Naive thymus-derived CD4-positive, alpha-beta T cell (primary cell): ENCODE measurements around the gene LPP. TPM values are rescaled to one million over a fixed set of nuclear protein-coding genes. Genes with fewer than 3 reads are reported as not detected.
A peak's percentile ranks its signal among the peaks of the same experiment; 100 is the strongest.
"Not testable (repeated sequence)": the region's sequence is repeated elsewhere in the genome, so short reads cannot be mapped to it uniquely, and the experiment has no call there.

Experiments
- ATAC-seq: fragments of 150-1000 bp; cut with Tn5 transposase; 2 replicates; pipeline ENCODE4 v1.10.0; 2021; ENCODE audit warnings: mild to moderate bottlenecking, moderate library complexity
- CTCF ChIA-PET: fragments of 350-600 bp; sonication (Branson Sonifier 250); formaldehyde crosslinking; loops from one replicate; lab custom pipeline; 2021; ENCODE audit warnings: antibody characterized with exemption; lab: Charles Lee
- POLR2A ChIA-PET: fragments of 350-600 bp; sonication (Branson Sonifier 250); formaldehyde crosslinking; loops from one replicate; lab custom pipeline; 2021; ENCODE audit warnings: antibody characterized with exemption, inconsistent platforms; lab: Charles Lee
- DNase-seq, 9 donors: peaks; one replicate each; pipeline versions ENCODE4 v3.0.0 to v3.0.0-alpha.2; 2020 to 2022; ENCODE audit warnings: mixed read lengths in 1 of 9
- H3K27ac ChIP-seq: one replicate; pipeline ENCODE4 v1.7.0; 2013; ENCODE audit warnings: mild to moderate bottlenecking, low read depth, low read length, moderate library complexity
- H3K27me3 ChIP-seq, 2 donors: one replicate each; pipeline ENCODE4 v1.7.0; 2013; ENCODE audit warnings: low read length in 2 of 2, mild to moderate bottlenecking in 2 of 2, moderate library complexity in 2 of 2; ENCODE audit not compliant: control insufficient read depth in 2 of 2, insufficient read depth in 2 of 2
- H3K36me3 ChIP-seq, 3 experiments: 1 replicate in 2 of 3; 2 replicates in 1 of 3; pipeline ENCODE4 v1.7.0; 2013; ENCODE audit warnings: low read length in 3 of 3, mild to moderate bottlenecking in 3 of 3, moderate library complexity in 1 of 3; ENCODE audit not compliant: insufficient read depth in 3 of 3, control insufficient read depth in 2 of 3
- H3K4me1 ChIP-seq, 2 donors: one replicate each; pipeline ENCODE4 v1.7.0; 2013; ENCODE audit warnings: low read length in 2 of 2, mild to moderate bottlenecking in 2 of 2, moderate library complexity in 1 of 2; ENCODE audit not compliant: control insufficient read depth in 2 of 2, insufficient read depth in 2 of 2
- H3K4me3 ChIP-seq: 2 replicates; pipeline ENCODE4 v1.7.0; 2013; ENCODE audit warnings: mild to moderate bottlenecking, low read length
- H3K9me3 ChIP-seq, 3 experiments: 1 replicate in 2 of 3; 2 replicates in 1 of 3; pipeline ENCODE4 v1.7.0; 2013; ENCODE audit warnings: low read length in 3 of 3; ENCODE audit not compliant: control insufficient read depth in 2 of 3
- H3K27ac Mint-ChIP-seq, 9 donors: one replicate each; pipeline ENCODE4 v1.8.0; 2020 to 2022; ENCODE audit warnings: mixed read lengths in 9 of 9, mild to moderate bottlenecking in 8 of 9, moderate library complexity in 5 of 9, inconsistent platforms in 2 of 9
- H3K27me3 Mint-ChIP-seq, 5 donors: one replicate each; pipeline ENCODE4 v1.8.0; 2021 to 2022; ENCODE audit warnings: mixed read lengths in 5 of 5, mild to moderate bottlenecking in 1 of 5
- H3K36me3 Mint-ChIP-seq, 5 donors: one replicate each; pipeline ENCODE4 v1.8.0; 2020 to 2022; ENCODE audit warnings: mixed read lengths in 5 of 5, mild to moderate bottlenecking in 3 of 5, inconsistent platforms in 1 of 5
- H3K4me1 Mint-ChIP-seq, 7 donors: one replicate each; pipeline ENCODE4 v1.8.0; 2020 to 2022; ENCODE audit warnings: mixed read lengths in 7 of 7, mild to moderate bottlenecking in 3 of 7, inconsistent platforms in 1 of 7
- H3K4me3 Mint-ChIP-seq, 10 donors: one replicate each; pipeline ENCODE4 v1.8.0; 2020 to 2022; ENCODE audit warnings: mild to moderate bottlenecking in 10 of 10, mixed read lengths in 10 of 10, moderate library complexity in 6 of 10, inconsistent platforms in 2 of 10
- H3K9me3 Mint-ChIP-seq, 11 donors: one replicate each; pipeline ENCODE4 v1.8.0; 2020 to 2022; ENCODE audit warnings: mixed read lengths in 11 of 11, mild to moderate bottlenecking in 4 of 11, inconsistent platforms in 1 of 11, moderate library complexity in 1 of 11
- intact Hi-C, 2 donors: fragments of 100-400 bp; cut with micrococcal nuclease; formaldehyde crosslinking; loops; one replicate each; pipeline ENCODE4 v1.15.1; 2023
- polyA plus RNA-seq, 2 donors: library from polyadenylated mRNA; unstranded; fragments of 300-500 nt; fragmentation: Illumina TruSeq; gene quantifications; one replicate each; pipeline ENCODE4 v1.2.3, GENCODE V29; 2021
- total RNA-seq, 6 experiments: library from RNA in 5 of 6; stranded (reverse) in 5 of 6; gene quantifications; 1 replicate in 5 of 6; 2 replicates in 1 of 6; pipeline ENCODE4 v1.2.3 and lab custom pipeline; 2021 to 2026

LPP gene
- total and polyA plus RNA-seq, 7 experiments from 2014 or later, result 10.3 to 95.2 (median 19.5) TPM

DNA sequence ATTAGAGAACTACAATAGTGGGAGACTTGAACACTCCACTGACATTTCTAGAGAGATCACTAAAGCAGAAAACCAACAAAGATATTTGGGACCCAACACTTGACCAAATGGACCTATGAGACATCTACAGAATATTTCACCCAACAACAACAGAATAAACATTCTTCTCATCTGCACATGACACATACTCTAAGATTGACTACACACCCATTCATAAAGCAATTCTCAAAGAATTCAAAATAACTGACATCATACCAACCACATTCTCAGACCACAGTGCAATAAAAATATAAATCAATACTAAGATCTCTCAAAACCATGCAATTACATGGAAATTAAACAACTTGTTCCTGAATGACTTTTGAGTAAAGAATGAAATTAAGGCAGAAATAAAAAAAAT, 473.7 kb downstream of the LPP start:
- H3K9me3 ChIP-seq, result no peaks in the 10 kb centered on the region
- DNase-seq (no peak), ATAC-seq (no peak)
- no peak overlapping the region for H3K27ac ChIP-seq
- H3K4me1 ChIP-seq, result no peaks in the 10 kb centered on the region
- no peak overlapping the region for H3K4me3 ChIP-seq
- H3K9me3 Mint-ChIP-seq, result peaks cover 0 to 21% (median 0%) of the 10 kb centered on the region in 11 donors
- H3K27me3 Mint-ChIP-seq, result no peaks in the 10 kb centered on the region
- H3K4me1 Mint-ChIP-seq, result peaks cover 0 to 10% (median 0%) of the 10 kb centered on the region in 7 donors
- no peak overlapping the region for H3K4me3 Mint-ChIP-seq
- peak overlapping the region in 1 of 9 donors; percentile 53 for H3K27ac Mint-ChIP-seq
- no peaks in the 10 kb centered on the region for H3K36me3 ChIP-seq
- intact Hi-C loops, result loop anchor here in 1 of 2 donors (10.0 kb wide), 1 partner anchor 227 kb away; no protein-coding TSS in a partner anchor
- ChIA-PET CTCF (no interaction called here), POLR2A (no interaction called here)
- no peaks in the 10 kb centered on the region for H3K27me3 ChIP-seq
- peaks cover 7 to 27% (median 10%) of the 10 kb centered on the region in 5 donors for H3K36me3 Mint-ChIP-seq

DNA sequence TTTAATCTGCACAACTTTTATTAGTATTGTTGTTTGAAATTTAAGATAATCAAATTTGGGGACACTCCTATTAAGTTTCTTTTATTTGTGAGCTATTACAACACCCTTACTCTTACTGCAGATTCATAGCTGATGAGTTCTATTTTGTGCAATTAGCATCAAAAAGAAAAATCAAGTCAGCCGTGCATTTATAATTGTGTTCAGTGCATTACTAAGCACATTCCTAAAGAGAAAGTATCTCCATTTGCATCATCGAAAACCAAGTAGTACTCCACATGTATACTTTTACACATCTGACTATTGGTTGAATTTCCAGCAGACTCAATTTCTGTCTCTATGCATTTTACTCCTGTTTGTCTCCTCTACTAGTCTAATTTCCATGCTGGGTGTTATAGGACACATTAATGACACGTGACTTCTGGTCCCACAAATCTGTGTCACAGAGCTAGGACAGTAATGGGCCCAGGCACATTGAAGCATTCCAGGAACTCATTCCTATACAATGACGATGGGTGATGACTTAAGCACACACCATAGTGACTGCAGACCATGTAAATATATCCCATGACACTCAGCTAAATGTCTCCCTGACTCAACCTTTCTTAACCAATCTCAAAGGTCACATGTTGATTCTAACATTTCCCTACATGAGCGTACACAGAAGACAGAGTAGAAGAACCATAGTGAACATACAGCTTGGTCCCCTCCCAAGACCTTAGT, 477.5 kb downstream of the LPP start:
- POLR2A ChIA-PET, result no interaction called here
- Mint-ChIP-seq H3K27ac (no peak overlapping the region), H3K27me3 (no peaks in the 10 kb centered on the region), H3K36me3 (peaks cover 10 to 33% (median 22%) of the 10 kb centered on the region in 5 donors), H3K4me1 (peaks cover 0 to 10% (median 0%) of the 10 kb centered on the region in 7 donors), H3K4me3 (no peak overlapping the region), H3K9me3 (peaks cover 0 to 28% (median 1%) of the 10 kb centered on the region in 11 donors)
- H3K4me1 ChIP-seq, result no peaks in the 10 kb centered on the region
- no peaks in the 10 kb centered on the region for H3K36me3 ChIP-seq
- intact Hi-C loops, result no loop called here
- DNase-seq (no peak), ATAC-seq (no peak)
- no peaks in the 10 kb centered on the region for H3K9me3 ChIP-seq
- no peak overlapping the region for H3K4me3 ChIP-seq
- CTCF ChIA-PET, result no interaction called here
- no peak overlapping the region for H3K27ac ChIP-seq
- no peaks in the 10 kb centered on the region for H3K27me3 ChIP-seq

DNA sequence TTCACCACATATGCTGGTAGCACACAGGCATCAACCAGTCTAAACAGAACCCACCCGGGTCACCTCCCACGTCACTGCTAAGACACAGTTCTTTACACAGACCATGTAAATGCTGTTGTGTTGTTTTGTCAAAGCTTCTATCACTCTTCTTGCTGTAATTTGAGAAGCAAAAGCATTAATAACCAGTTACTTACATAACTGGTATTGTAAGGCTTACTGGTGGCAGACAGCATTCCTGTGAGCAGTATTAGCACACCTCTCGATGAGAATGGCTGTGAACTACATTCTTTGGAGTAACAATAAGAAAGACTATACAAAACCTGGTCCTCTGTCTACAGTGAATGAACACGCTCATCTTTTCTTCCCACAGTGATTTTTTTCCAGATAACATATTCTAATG, 479.2 kb downstream of the LPP start:
- no peaks in the 10 kb centered on the region for H3K4me1 ChIP-seq
- H3K9me3 Mint-ChIP-seq, result peaks cover 0 to 18% (median 0%) of the 10 kb centered on the region in 11 donors
- CTCF ChIA-PET, result no interaction called here

DNA sequence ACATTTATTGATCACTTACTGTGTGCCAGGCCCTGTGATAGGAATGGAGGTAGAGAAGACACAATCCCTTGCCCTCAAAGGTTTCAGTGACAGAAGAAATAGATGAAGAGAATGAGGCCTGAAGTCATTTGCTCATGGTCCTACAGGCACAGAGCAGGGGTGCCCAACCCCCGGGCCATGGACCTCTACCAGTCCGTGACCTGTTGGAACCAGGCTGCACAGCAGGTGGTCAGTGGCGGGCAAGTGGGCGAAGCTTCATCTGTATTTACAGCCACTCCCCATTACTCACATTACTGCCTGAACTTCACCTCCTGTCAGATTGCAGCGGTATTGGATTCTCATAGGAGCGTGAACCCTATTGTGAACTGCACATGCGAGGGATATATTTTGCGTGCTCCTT, 480.3 kb downstream of the LPP start:
- Mint-ChIP-seq H3K9me3 (peaks cover 0 to 10% (median 0%) of the 10 kb centered on the region in 11 donors), H3K27me3 (no peaks in the 10 kb centered on the region), H3K27ac (no peak overlapping the region), H3K36me3 (peaks cover 4 to 25% (median 17%) of the 10 kb centered on the region in 5 donors), H3K4me3 (no peak overlapping the region), H3K4me1 (no peaks in the 10 kb centered on the region)
- ChIA-PET POLR2A (no interaction called here), CTCF (no interaction called here)
- DNase-seq, result no peak
- no peak for ATAC-seq
- no peak overlapping the region for H3K4me3 ChIP-seq
- no peak overlapping the region for H3K27ac ChIP-seq
- intact Hi-C loops, result no loop called here
- H3K27me3 ChIP-seq, result no peaks in the 10 kb centered on the region
- H3K9me3 ChIP-seq, result no peaks in the 10 kb centered on the region
- H3K36me3 ChIP-seq, result no peaks in the 10 kb centered on the region
- H3K4me1 ChIP-seq, result no peaks in the 10 kb centered on the region

More for the DNA sequence above, 479.2 kb downstream of the LPP start:
- Mint-ChIP-seq H3K27me3 (no peaks in the 10 kb centered on the region), H3K36me3 (peaks cover 8 to 26% (median 20%) of the 10 kb centered on the region in 5 donors), H3K27ac (no peak overlapping the region), H3K4me1 (peaks cover 0 to 2% (median 0%) of the 10 kb centered on the region in 7 donors), H3K4me3 (no peak overlapping the region)
- Histone ChIP-seq H3K27ac (no peak overlapping the region), H3K4me3 (no peak overlapping the region), H3K9me3 (no peaks in the 10 kb centered on the region), H3K27me3 (no peaks in the 10 kb centered on the region), H3K36me3 (no peaks in the 10 kb centered on the region)
- POLR2A ChIA-PET, result no interaction called here
- DNase-seq, result no peak
- no peak for ATAC-seq
- intact Hi-C loops, result no loop called here

DNA sequence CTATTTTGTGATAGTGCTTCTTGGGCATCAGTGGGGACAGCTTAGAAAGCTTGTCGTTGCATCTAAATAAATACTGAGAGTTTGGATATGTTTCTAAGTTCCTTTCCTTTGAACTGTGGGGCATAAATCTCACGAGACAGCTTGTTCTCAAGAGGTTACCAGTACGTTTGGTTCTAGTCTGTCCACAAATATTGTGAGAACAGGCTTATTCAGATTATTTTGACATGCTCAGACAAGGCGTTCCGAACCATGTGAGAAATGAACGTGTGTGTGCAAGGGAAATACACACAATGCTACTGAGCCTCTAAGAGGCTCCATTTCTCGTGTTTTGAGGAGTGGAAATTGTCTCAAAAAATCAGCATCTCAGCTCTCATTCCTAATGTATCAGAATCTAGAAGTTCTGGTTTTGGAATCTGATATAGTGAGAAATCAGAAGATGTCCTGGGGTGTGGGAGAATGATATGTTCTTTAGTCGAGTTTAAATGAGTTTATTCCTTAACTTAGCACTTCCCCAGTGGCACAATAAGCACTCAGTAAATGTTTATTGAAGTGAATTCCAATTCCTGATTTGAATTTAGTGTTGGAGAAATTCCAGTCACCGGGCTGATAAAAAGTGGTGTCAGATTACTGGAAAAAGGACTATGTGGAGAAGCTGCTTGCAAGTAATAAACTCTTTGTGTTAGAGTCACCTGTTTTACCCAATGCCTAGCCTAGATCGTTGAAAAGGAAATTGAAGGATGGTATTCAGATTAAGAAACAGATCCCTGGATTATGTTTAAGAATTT, 481.5 kb downstream of the LPP start:
- ATAC-seq, result no peak

DNA sequence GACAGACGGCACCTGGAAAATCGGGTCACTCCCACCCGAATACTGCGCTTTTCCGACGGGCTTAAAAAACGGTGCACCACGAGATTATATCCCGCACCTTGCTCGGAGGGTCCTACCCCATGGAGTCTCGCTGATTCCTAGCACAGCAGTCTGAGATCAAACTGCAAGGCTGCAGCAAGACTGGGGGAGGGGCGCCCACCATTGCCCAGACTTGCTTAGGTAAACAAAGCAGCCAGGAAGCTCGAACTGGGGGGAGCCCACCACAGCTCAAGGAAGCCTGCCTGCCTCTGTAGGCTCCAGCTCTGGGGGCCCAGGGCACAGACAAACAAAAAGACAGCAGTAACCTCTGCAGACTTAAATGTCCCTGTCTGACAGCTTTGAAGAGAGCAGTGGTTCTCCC, 482.3 kb downstream of the LPP start:
- H3K4me3 Mint-ChIP-seq, H3K9me3 Mint-ChIP-seq, intact Hi-C loops, POLR2A ChIA-PET, H3K27ac ChIP-seq, H3K4me3 ChIP-seq, H3K4me1 ChIP-seq, H3K36me3 ChIP-seq, DNase-seq, ATAC-seq, H3K9me3 ChIP-seq, H3K27ac Mint-ChIP-seq, H3K27me3 ChIP-seq, H3K27me3 Mint-ChIP-seq, H3K4me1 Mint-ChIP-seq: not testable (repeated sequence)
- CTCF ChIA-PET, result interaction anchor here (0.6 kb wide), 1 partner anchor 84 kb away, joined by 4 read pairs; no protein-coding TSS in a partner anchor
- H3K36me3 Mint-ChIP-seq, result peaks cover 4 to 25% (median 16%) of the 10 kb centered on the region in 5 donors

More for the DNA sequence above, 481.5 kb downstream of the LPP start:
- H3K27me3 ChIP-seq, result no peaks in the 10 kb centered on the region
- H3K9me3 ChIP-seq, result no peaks in the 10 kb centered on the region
- intact Hi-C loops, result no loop called here
- ChIA-PET CTCF (no interaction called here), POLR2A (no interaction called here)
- H3K36me3 ChIP-seq, result no peaks in the 10 kb centered on the region
- no peak for DNase-seq
- H3K9me3 Mint-ChIP-seq, result peaks cover 0 to 7% (median 0%) of the 10 kb centered on the region in 11 donors
- no peaks in the 10 kb centered on the region for H3K27me3 Mint-ChIP-seq
- no peaks in the 10 kb centered on the region for H3K4me1 Mint-ChIP-seq
- H3K36me3 Mint-ChIP-seq, result peaks cover 4 to 25% (median 13%) of the 10 kb centered on the region in 5 donors
- no peak overlapping the region for H3K27ac Mint-ChIP-seq
- H3K4me3 Mint-ChIP-seq, result no peak overlapping the region
- H3K4me1 ChIP-seq, result no peaks in the 10 kb centered on the region
- H3K27ac ChIP-seq, result no peak overlapping the region
- H3K4me3 ChIP-seq, result no peak overlapping the region
